Prostate gland (tissue), 2 donors: ENCODE results near the gene AMACR.

Experiments
- CTCF ChIP-seq, 4 experiments: fragments of 200-600 bp in 2 of 4; fragments of 450-650 bp in 2 of 4; sonication (generic) in 2 of 4; IDR thresholded peaks; 1 replicate in 3 of 4; 2 replicates in 1 of 4; pipeline ENCODE4 v1.5.1; 2016 to 2019; ENCODE audit warnings: antibody characterized with exemption in 4 of 4, mild to moderate bottlenecking in 2 of 4, moderate library complexity in 2 of 4
- POLR2A ChIP-seq: fragments of 450-650 bp; IDR thresholded peaks from one replicate; pipeline ENCODE4 v1.6.1; 2016; ENCODE audit warnings: antibody characterized with exemption, mild to moderate bottlenecking

GRCh38 chr5:33995865-33996264 lies 12.0 kb downstream of the AMACR start:
- TF ChIP-seq POLR2A = no peak
- no peak for TF ChIP-seq CTCF (IDR thresholded peaks at IDR 0.05)
